Adrenal gland (tissue), 12 donors: ENCODE data around the gene GOT1. TPM values are rescaled to one million over a fixed set of nuclear protein-coding genes. Genes with fewer than 3 reads are reported as not detected.

Experiments
- DNase-seq, 7 donors: peaks; one replicate each; pipeline ENCODE4 v3.0.0-alpha.2; 2019 to 2020
- H3K27ac ChIP-seq, 5 donors: fragments of 200-600 bp; sonication (generic) in 4 of 5; 1 replicate in 3 of 5; 2 replicates in 2 of 5; pipeline versions ENCODE4 v1.5.1 to v1.8.0; 2016 to 2020; ENCODE audit warnings: mild to moderate bottlenecking in 1 of 5
- H3K27me3 ChIP-seq: fragments of 200-600 bp; 2 replicates; pipeline ENCODE4 v1.8.0; 2021
- H3K36me3 ChIP-seq, 2 donors: fragments of 200-600 bp; replicated peaks in 1 of 2; 1 replicate in 1 of 2; 2 replicates in 1 of 2; pipeline versions ENCODE4 v1.5.1 to v1.8.0; 2018 to 2022
- H3K4me1 ChIP-seq, 2 donors: fragments of 200-600 bp; replicated peaks in 1 of 2; 1 replicate in 1 of 2; 2 replicates in 1 of 2; pipeline versions ENCODE4 v1.5.1 to v1.8.0; 2018 to 2021
- H3K4me3 ChIP-seq, 4 donors: fragments of 200-600 bp; sonication (generic) in 3 of 4; one replicate each; pipeline ENCODE4 v1.5.1; 2016 to 2018
- H3K9me3 ChIP-seq, 3 donors: fragments of 200-600 bp; sonication (generic) in 1 of 3; replicated peaks in 1 of 3; 1 replicate in 2 of 3; 2 replicates in 1 of 3; pipeline versions ENCODE4 v1.5.1 to v1.8.0; 2016 to 2021
- CTCF ChIP-seq, 6 experiments: fragments of 450-650 bp in 4 of 6; fragments of 200-600 bp in 2 of 6; sonication (generic) in 1 of 6; IDR thresholded peaks; 1 replicate in 5 of 6; 2 replicates in 1 of 6; pipeline versions ENCODE4 v1.5.1 to v1.8.0; 2016 to 2021; ENCODE audit warnings: antibody characterized with exemption in 6 of 6, mild to moderate bottlenecking in 2 of 6, moderate library complexity in 1 of 6
- POLR2A ChIP-seq, 2 donors: fragments of 450-650 bp; IDR thresholded peaks; one replicate each; pipeline ENCODE4 v1.6.1; 2017; ENCODE audit warnings: antibody characterized with exemption in 2 of 2, mild to moderate bottlenecking in 2 of 2, moderate library complexity in 1 of 2
- WGBS, 4 donors: extraction: QIAGEN DNeasy Blood & Tissue Kit in 2 of 4; methylation state at CpG; one replicate each; pipeline versions ENCODE4 v1.1.5 to v1.1.7; 2013 to 2017; 5-methylcytosine and 5-hydroxymethylcytosine counted together
- intact Hi-C, 2 donors: fragments of 100-400 bp; cut with DNase I; formaldehyde crosslinking; loops; one replicate each; pipeline versions ENCODE4 v1.14.1 to v1.15.0; 2022 to 2023
- polyA plus RNA-seq, 3 donors: library from polyadenylated mRNA; stranded (reverse); fragments of 200-250 nt in 2 of 3; fragments of 350-450 nt in 1 of 3; fragmentation: Illumina TruSeq in 1 of 3; extraction: RNeasy Lipid Tissue Mini Kit (QIAGEN cat#74804) in 1 of 3; gene quantifications; one replicate each; pipeline ENCODE4 v1.2.3, GENCODE V29; 2013 to 2014
- total RNA-seq, 9 donors: library from RNA; depleted of rRNA in 4 of 9; stranded (reverse); fragments of >200 nt in 4 of 9; fragments of 120-200 nt in 1 of 9; fragmentation: NEBNext Ultra II Directional in 1 of 9; extraction: Animal tissue kit (Norgen Biotek cat#: 25700) in 1 of 9; gene quantifications; one replicate each; pipeline versions ENCODE4 v1.1.0 to v1.2.4, GENCODE V29; 2013 to 2023
- donor health status: healthy with polysubstance abuse.
- donor health status: Bipolar disorder and iron deficiency.
- donor health status: DM: yes; HTN: yes; CAD: no.
- donor health status: DM: no; HTN: no; CAD: no.
- donor health status: DM: no; HTN: no; CAD: no.
- donor health status: DM: yes; HTN: yes; CAD: no.

The GOT1 gene
- total and polyA plus RNA-seq, 12 donors: 10.7 to 139 (median 29.8) TPM

DNA sequence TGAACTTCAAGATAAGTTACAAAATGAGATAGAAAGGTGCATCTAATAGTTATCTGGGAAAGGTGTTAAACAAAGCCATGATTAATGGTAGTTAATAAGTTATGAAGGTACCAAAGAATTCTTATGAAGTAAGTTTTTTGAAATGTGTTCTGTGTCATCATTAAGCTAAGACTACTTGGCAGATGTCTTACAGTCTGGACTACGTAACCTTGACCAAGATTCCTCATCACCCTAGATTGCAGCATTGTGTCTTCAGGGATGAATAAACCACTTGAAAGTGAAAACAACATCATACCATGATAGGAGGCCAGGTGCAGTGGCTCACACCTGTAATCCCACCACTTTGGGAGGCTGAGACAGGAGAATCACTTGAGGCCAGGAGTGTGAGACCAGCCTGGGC lies 48.2 kb downstream of the GOT1 start:
- no peak for TF ChIP-seq POLR2A (IDR thresholded peaks at IDR 0.05)
- no peak for TF ChIP-seq CTCF (IDR thresholded peaks at IDR 0.05)
- no peaks in the 10 kb centered on the region for H3K36me3 ChIP-seq
- H3K4me3 ChIP-seq: no peak overlapping the region
- no peaks in the 10 kb centered on the region for H3K27me3 ChIP-seq
- no peak overlapping the region for H3K27ac ChIP-seq
- WGBS, 4 donors: 56 to 89% (median 65%) methylated on average over 1 of the region's 1 CpG
- no peaks in the 10 kb centered on the region for H3K4me1 ChIP-seq
- H3K9me3 ChIP-seq: no peaks in the 10 kb centered on the region
- intact Hi-C loops: no loop called here
- no peak for DNase-seq

DNA sequence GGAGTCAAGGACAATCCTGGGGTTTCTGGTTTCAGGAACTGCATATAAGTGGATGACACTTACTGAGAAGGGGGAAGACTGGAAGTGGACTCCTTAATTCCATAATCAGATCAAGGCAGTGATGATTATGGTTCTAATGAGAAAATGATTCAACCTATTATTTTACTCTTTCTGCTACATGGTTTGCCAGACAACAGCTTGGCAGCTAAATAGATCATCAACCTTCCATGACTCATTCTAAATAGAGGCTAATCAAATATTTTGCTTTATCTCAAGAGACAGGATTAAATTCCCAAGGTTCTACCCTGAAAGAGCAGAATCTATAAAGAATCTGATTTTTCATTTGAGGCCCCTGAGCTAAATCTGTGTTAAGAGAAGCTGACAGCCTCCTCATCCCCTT lies 55.0 kb downstream of the GOT1 start:
- Histone ChIP-seq H3K4me3 (no peak overlapping the region), H3K9me3 (no peaks in the 10 kb centered on the region), H3K27me3 (no peaks in the 10 kb centered on the region), H3K36me3 (no peaks in the 10 kb centered on the region), H3K4me1 (peaks cover 0 to 4% of the 10 kb centered on the region in 2 donors), H3K27ac (no peak overlapping the region)
- no peak for DNase-seq
- intact Hi-C loops: no loop called here
- no peak for TF ChIP-seq POLR2A (IDR thresholded peaks at IDR 0.05)
- no peak for TF ChIP-seq CTCF (IDR thresholded peaks at IDR 0.05)

DNA sequence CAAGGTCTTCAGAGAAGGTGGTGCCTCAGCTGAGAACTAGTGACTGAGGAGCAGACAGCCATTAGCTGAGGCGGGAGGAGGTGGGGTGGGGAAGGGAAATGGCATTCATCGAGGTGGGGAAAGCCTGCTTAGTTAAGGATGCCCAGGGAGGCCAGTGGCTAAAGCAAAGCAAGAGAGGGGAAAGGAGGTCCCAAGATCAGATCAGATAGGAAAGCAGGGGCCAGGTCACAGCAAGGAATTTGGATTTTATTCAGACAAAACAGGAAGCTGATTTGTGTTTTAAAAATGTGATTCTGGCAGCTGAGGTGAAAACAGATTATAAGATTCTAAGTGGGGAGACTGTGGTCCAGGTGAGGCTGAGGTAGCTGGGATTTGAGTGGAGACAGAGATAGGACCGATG lies 55.5 kb downstream of the GOT1 start:
- no peak for DNase-seq
- no peak overlapping the region for H3K27ac ChIP-seq
- H3K4me3 ChIP-seq: no peak overlapping the region
- H3K9me3 ChIP-seq: no peaks in the 10 kb centered on the region
- H3K27me3 ChIP-seq: no peaks in the 10 kb centered on the region
- 54 to 59% (median 59%) methylated on average over 3 of the region's 3 CpGs for WGBS, 4 donors
- H3K4me1 ChIP-seq: peaks cover 0 to 4% of the 10 kb centered on the region in 2 donors
- TF ChIP-seq POLR2A (IDR thresholded peaks at IDR 0.05) (no peak), CTCF (IDR thresholded peaks at IDR 0.05) (no peak)
- H3K36me3 ChIP-seq: no peaks in the 10 kb centered on the region
- intact Hi-C loops: no loop called here

- no peaks in the 10 kb centered on the region for H3K36me3 ChIP-seq
- 34 to 49% (median 46%) methylated on average over 2 of the region's 2 CpGs for WGBS, 4 donors
- DNase-seq: no peak
- H3K9me3 ChIP-seq: no peaks in the 10 kb centered on the region
- H3K4me1 ChIP-seq: peaks cover 0 to 4% of the 10 kb centered on the region in 2 donors
- no peak for TF ChIP-seq POLR2A (IDR thresholded peaks at IDR 0.05)
- TF ChIP-seq CTCF (IDR thresholded peaks at IDR 0.05): no peak
- H3K27me3 ChIP-seq: no peaks in the 10 kb centered on the region
- H3K4me3 ChIP-seq: no peak overlapping the region
- H3K27ac ChIP-seq: no peak overlapping the region
- intact Hi-C loops: no loop called here
These were observed 55.9 kb downstream of the GOT1 start for GRCh38 chr10:99374526-99374925.
